ENCODE measurements around the gene WIPI1. TPM values are rescaled to one million over a fixed set of nuclear protein-coding genes. Genes with fewer than 3 reads are reported as not detected.
"Not testable (repeated sequence)": the region's sequence is repeated elsewhere in the genome, so short reads cannot be mapped to it uniquely, and the experiment has no call there.

The WIPI1 gene
- total RNA-seq, 1 donor from 2014 or later: 37.6 TPM

DNA sequence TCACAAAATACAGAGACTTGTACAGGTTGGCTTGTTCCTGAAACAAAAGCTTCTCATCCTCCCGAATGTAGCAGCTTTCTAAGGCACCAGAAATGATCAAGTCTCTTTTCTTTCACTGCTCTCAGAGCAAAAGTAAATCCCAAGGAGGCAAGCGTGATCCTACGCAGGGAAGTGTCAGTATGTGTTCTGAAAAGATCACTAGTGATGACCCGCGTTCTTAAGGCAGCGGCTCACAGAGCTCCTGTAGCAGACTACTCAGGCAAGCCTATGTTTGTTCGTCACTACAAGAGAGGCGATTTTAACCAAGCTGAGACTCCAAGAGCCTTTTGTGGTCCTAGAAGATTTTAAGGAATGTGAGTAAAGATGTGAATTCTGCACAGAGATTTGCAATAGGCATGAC lies 34.5 kb downstream of the WIPI1 start:
- Histone ChIP-seq H3K27ac (ENCODE audit: low read depth, low read length) (no peak overlapping the region), H3K36me3 (ENCODE audit: control insufficient read depth in 3 of 3, insufficient read depth in 3 of 3, low read length in 3 of 3) (peaks cover 64 to 75% (median 67%) of the 10 kb centered on the region in 3 donors), H3K4me3 (ENCODE audit: low read length in 3 of 3) (no peak overlapping the region), H3K27me3 (ENCODE audit: control insufficient read depth in 3 of 3, insufficient read depth in 3 of 3, low read length in 3 of 3) (no peaks in the 10 kb centered on the region), H3K4me1 (ENCODE audit: control insufficient read depth in 3 of 3, insufficient read depth in 3 of 3, low read length in 3 of 3) (no peaks in the 10 kb centered on the region), H3K9me3 (ENCODE audit: control insufficient read depth in 3 of 3, low read length in 3 of 3) (no peaks in the 10 kb centered on the region), H3K9ac (ENCODE audit: low read depth in 1 of 3, low read length in 3 of 3) (no peak overlapping the region)

DNA sequence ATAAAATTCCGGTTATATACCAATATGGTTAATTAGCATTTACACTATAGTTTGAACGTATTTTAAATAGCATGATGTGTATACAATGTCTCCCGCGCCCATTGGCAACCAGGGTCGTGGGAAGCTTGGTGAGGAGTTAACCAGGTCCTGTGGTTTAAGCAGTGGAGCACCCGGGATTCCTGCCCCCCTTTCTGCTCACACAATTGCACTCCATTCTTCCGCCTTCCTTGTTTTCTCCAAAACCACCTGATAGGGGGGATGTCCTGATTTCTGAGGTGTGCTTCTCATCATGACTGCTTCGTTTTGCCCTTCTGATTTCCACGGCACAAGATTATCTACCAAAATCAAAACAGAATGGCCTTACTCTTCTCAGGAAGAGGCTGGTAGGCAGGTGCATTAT lies 35.8 kb downstream of the WIPI1 start:
- Histone ChIP-seq H3K36me3 (ENCODE audit: control insufficient read depth in 3 of 3, insufficient read depth in 3 of 3, low read length in 3 of 3) (peaks cover 51 to 63% (median 56%) of the 10 kb centered on the region in 3 donors), H3K4me3 (ENCODE audit: low read length in 3 of 3) (no peak overlapping the region)

DNA sequence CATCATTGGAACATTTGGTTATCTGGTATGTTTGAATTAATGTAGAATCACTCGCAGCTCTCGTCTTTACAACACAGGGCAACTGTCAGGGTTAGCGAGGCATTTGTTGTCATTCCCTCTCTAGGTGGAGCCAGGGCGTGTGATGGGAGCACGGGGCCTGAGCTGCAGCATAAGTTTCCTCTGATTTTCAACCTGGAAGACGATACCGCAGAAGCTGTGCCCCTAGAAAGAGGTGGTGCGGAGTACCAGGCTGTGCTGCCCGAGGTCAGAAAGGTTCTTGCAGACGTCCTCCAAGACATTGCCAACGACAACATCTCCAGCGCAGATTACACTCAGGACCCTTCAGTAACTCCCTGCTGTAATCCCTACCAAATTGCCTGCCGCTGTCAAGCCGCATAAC lies 37.2 kb downstream of the WIPI1 start:
- Histone ChIP-seq H3K27me3 (ENCODE audit: control insufficient read depth in 3 of 3, insufficient read depth in 3 of 3, low read length in 3 of 3) (no peaks in the 10 kb centered on the region), H3K4me1 (ENCODE audit: control insufficient read depth in 3 of 3, insufficient read depth in 3 of 3, low read length in 3 of 3) (no peaks in the 10 kb centered on the region), H3K36me3 (ENCODE audit: control insufficient read depth in 3 of 3, insufficient read depth in 3 of 3, low read length in 3 of 3) (peaks cover 40 to 49% (median 45%) of the 10 kb centered on the region in 3 donors), H3K9ac (ENCODE audit: low read depth in 1 of 3, low read length in 3 of 3) (no peak overlapping the region), H3K4me3 (ENCODE audit: low read length in 3 of 3) (no peak overlapping the region), H3K27ac (ENCODE audit: low read depth, low read length) (no peak overlapping the region), H3K9me3 (ENCODE audit: control insufficient read depth in 3 of 3, low read length in 3 of 3) (no peaks in the 10 kb centered on the region)

More for the DNA sequence above, 35.8 kb downstream of the WIPI1 start:
- Histone ChIP-seq H3K4me1 (ENCODE audit: control insufficient read depth in 3 of 3, insufficient read depth in 3 of 3, low read length in 3 of 3) (no peaks in the 10 kb centered on the region), H3K27me3 (ENCODE audit: control insufficient read depth in 3 of 3, insufficient read depth in 3 of 3, low read length in 3 of 3) (no peaks in the 10 kb centered on the region), H3K9me3 (ENCODE audit: control insufficient read depth in 3 of 3, low read length in 3 of 3) (no peaks in the 10 kb centered on the region), H3K9ac (ENCODE audit: low read depth in 1 of 3, low read length in 3 of 3) (no peak overlapping the region), H3K27ac (ENCODE audit: low read depth, low read length) (no peak overlapping the region)

DNA sequence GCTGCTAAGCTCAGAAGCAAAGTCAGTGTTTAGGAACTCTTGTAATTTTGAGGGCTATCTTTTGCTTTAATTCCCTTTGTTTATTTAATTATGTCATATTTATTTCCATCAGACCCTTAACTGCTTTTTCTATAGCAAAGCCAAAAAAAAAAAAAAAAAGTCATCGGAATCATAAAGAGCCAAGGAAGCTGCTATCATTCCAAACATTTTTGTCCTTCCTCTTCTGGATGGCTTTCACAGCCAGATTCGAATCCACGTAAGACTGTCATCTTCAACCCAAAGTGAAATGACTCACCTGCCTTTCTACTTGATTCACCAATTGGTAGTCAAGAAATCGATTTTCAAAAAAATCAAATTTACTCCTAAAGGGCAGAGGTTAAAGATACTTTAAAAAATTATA lies 38.4 kb downstream of the WIPI1 start:
- Histone ChIP-seq H3K27ac (ENCODE audit: low read depth, low read length) (no peak overlapping the region), H3K36me3 (ENCODE audit: control insufficient read depth in 3 of 3, insufficient read depth in 3 of 3, low read length in 3 of 3) (peaks cover 31 to 41% (median 35%) of the 10 kb centered on the region in 3 donors), H3K9me3 (ENCODE audit: control insufficient read depth in 3 of 3, low read length in 3 of 3) (no peaks in the 10 kb centered on the region), H3K9ac (ENCODE audit: low read depth in 1 of 3, low read length in 3 of 3) (no peak overlapping the region), H3K27me3 (ENCODE audit: control insufficient read depth in 3 of 3, insufficient read depth in 3 of 3, low read length in 3 of 3) (no peaks in the 10 kb centered on the region), H3K4me1 (ENCODE audit: control insufficient read depth in 3 of 3, insufficient read depth in 3 of 3, low read length in 3 of 3) (no peaks in the 10 kb centered on the region), H3K4me3 (ENCODE audit: low read length in 3 of 3) (no peak overlapping the region)

DNA sequence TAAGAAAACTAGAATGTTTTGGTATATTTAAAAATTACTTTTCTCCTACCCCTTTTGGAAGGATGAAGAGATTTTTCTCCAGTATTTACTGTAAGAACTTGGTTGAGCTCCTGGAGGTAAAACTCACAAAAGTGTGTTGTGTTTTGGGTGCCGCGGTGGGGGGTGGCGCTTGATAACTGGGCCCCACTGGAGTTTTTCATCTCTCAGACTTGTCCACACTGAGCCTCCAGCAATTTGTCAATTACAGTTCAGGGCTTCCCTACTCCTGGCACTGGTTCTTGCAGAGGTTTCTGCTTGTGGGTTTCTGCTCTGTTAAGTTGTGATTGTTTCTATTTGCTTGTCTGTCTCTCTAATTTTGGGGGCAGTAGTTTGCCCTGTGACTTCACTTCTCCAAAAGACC lies 40.0 kb downstream of the WIPI1 start:
- Histone ChIP-seq H3K4me1 (ENCODE audit: control insufficient read depth in 3 of 3, insufficient read depth in 3 of 3, low read length in 3 of 3) (no peaks in the 10 kb centered on the region), H3K4me3 (ENCODE audit: low read length in 3 of 3) (no peak overlapping the region), H3K27me3 (ENCODE audit: control insufficient read depth in 3 of 3, insufficient read depth in 3 of 3, low read length in 3 of 3) (no peaks in the 10 kb centered on the region), H3K27ac (ENCODE audit: low read depth, low read length) (no peak overlapping the region), H3K36me3 (ENCODE audit: control insufficient read depth in 3 of 3, insufficient read depth in 3 of 3, low read length in 3 of 3) (peaks cover 19 to 26% (median 24%) of the 10 kb centered on the region in 3 donors), H3K9me3 (ENCODE audit: control insufficient read depth in 3 of 3, low read length in 3 of 3) (no peaks in the 10 kb centered on the region), H3K9ac (ENCODE audit: low read depth in 1 of 3, low read length in 3 of 3) (no peak overlapping the region)

DNA sequence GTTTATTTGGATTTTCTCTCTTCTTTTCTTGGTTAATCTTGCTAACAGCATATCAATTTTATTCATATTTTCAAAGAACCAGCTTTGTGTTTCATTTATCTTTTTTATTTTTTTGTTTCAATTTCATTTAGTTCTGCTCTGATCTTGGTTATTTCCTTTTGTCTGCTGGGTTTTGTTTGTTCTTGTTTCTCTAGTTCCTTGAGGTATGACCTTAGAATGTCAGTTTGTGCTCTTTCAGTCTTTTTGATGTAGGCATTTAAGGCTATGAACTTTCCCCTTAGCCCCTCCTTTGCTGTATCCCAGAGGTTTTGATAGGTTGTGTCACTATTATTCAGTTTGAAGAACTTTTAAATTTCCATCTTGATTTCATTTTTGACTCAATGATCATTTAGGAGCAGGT lies 42.4 kb downstream of the WIPI1 start:
- H3K4me1 ChIP-seq (ENCODE audit: control insufficient read depth in 3 of 3, insufficient read depth in 3 of 3, low read length in 3 of 3); H3K4me3 ChIP-seq (ENCODE audit: low read length in 3 of 3); H3K27me3 ChIP-seq (ENCODE audit: control insufficient read depth in 3 of 3, insufficient read depth in 3 of 3, low read length in 3 of 3); H3K9me3 ChIP-seq (ENCODE audit: control insufficient read depth in 3 of 3, low read length in 3 of 3); H3K36me3 ChIP-seq (ENCODE audit: control insufficient read depth in 3 of 3, insufficient read depth in 3 of 3, low read length in 3 of 3); H3K27ac ChIP-seq (ENCODE audit: low read depth, low read length); H3K9ac ChIP-seq (ENCODE audit: low read depth in 1 of 3, low read length in 3 of 3): not testable (repeated sequence)

DNA sequence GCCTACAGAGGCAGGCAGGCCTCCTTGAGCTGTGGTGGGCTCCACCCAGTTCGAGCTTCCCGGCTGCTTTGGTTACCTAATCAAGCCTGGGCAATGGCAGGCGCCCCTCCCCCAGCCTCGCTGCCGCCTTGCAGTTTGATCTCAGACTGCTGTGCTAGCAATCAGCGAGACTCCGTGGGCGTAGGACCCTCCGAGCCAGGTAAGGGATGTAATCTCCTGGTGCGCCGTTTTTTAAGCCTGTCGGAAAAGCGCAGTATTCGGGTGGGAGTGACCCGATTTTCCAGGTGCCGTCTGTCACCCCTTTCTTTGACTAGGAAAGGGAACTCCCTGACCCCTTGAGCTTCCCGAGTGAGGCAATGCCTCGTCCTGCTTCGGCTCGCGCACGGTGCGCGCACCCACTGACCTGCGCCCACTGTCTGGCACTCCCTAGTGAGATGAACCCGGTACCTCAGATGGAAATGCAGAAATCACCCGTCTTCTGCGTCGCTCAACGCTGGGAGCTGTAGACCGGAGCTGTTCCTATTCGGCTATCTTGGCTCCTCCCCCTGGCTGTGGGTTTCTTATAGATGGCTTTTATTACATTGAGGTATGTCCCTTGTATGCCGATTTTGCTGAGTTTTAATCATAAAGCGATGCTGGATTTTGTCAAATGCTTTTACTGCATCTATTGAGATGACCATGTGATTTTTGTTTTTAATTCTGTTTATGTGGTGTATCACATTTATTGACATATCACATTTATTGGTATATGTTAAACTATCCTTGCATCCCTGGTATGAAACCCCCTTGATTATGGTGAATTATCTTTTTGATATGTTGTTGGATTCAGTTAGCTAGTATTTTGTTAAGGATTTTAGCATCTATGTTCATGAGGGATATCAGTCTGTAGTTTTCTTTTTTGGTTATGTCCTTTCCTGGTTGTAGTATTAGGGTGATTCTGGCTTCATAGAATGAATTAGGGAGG lies 43.4 kb downstream of the WIPI1 start:
- not testable (repeated sequence) for H3K36me3 ChIP-seq (ENCODE audit: control insufficient read depth in 3 of 3, insufficient read depth in 3 of 3, low read length in 3 of 3); H3K4me1 ChIP-seq (ENCODE audit: control insufficient read depth in 3 of 3, insufficient read depth in 3 of 3, low read length in 3 of 3); H3K9me3 ChIP-seq (ENCODE audit: control insufficient read depth in 3 of 3, low read length in 3 of 3); H3K27ac ChIP-seq (ENCODE audit: low read depth, low read length); H3K27me3 ChIP-seq (ENCODE audit: control insufficient read depth in 3 of 3, insufficient read depth in 3 of 3, low read length in 3 of 3)
- Histone ChIP-seq H3K4me3 (ENCODE audit: low read length in 3 of 3) (peak overlapping the region in 1 of 3 donors; percentile 29), H3K9ac (ENCODE audit: low read depth in 1 of 3, low read length in 3 of 3) (peak overlapping the region in 1 of 3 donors; percentile 41)

DNA sequence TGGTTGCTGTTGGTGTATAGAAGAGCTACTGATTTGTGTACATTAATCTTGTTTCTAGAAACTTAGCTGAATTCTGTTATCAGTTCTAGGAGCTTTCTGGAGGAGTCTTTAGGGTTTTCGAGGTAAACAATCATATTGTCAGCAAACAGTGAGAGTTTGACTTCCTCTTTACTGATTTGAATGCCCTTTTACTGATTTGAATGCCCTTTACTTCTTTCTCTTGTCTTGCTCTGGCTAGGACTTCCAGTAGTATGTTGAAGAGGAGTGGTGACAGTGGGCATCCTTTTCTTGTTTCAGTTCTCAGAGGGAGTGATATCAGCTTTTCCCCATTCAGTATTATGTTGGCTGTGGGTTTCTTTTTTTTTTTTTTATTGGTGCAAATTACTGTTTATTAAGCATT lies 49.6 kb downstream of the WIPI1 start:
- H3K9me3 ChIP-seq (ENCODE audit: control insufficient read depth in 3 of 3, low read length in 3 of 3); H3K27ac ChIP-seq (ENCODE audit: low read depth, low read length); H3K36me3 ChIP-seq (ENCODE audit: control insufficient read depth in 3 of 3, insufficient read depth in 3 of 3, low read length in 3 of 3); H3K4me1 ChIP-seq (ENCODE audit: control insufficient read depth in 3 of 3, insufficient read depth in 3 of 3, low read length in 3 of 3); H3K4me3 ChIP-seq (ENCODE audit: low read length in 3 of 3); H3K9ac ChIP-seq (ENCODE audit: low read depth in 1 of 3, low read length in 3 of 3); H3K27me3 ChIP-seq (ENCODE audit: control insufficient read depth in 3 of 3, insufficient read depth in 3 of 3, low read length in 3 of 3): not testable (repeated sequence)

DNA sequence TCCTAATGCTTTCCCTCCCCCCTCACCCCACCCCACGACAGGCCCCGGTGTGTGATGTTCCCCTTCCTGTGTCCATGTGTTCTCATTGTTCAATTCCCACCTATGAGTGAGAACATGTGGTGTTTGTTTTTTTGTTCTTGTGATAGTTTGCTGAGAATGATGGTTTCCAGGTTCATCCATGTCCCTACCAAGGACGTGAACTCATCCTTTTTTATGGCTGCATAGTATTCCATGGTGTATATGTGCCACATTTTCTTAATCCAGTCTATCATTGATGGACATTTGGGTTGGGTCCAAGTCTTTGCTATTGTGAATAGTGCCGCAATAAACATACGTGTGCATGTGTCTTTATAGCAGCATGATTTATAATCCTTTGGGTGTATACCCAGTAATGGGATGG lies 53.5 kb downstream of the WIPI1 start:
- not testable (repeated sequence) for H3K9me3 ChIP-seq (ENCODE audit: control insufficient read depth in 3 of 3, low read length in 3 of 3); H3K4me1 ChIP-seq (ENCODE audit: control insufficient read depth in 3 of 3, insufficient read depth in 3 of 3, low read length in 3 of 3); H3K4me3 ChIP-seq (ENCODE audit: low read length in 3 of 3); H3K27ac ChIP-seq (ENCODE audit: low read depth, low read length); H3K36me3 ChIP-seq (ENCODE audit: control insufficient read depth in 3 of 3, insufficient read depth in 3 of 3, low read length in 3 of 3); H3K27me3 ChIP-seq (ENCODE audit: control insufficient read depth in 3 of 3, insufficient read depth in 3 of 3, low read length in 3 of 3); H3K9ac ChIP-seq (ENCODE audit: low read depth in 1 of 3, low read length in 3 of 3)

DNA sequence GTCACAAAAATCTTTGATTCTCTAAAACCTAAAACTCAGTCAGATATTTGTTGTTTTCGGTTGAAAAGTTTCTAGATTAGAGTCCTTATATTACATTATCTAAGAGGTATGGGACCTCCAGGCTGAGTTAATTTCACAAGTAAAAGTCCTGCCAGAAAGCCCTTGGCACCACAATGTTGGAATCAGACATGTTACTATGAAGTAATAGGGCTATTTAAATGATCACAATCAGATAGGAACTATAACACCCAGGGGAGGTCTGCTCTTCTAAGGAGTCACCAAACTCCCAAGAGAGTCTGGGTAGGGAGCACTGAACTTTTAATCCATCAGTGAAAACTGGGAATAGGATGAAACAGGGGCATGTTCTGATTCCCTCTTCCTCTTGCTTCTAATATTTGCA lies 54.2 kb downstream of the WIPI1 start:
- Histone ChIP-seq H3K9ac (ENCODE audit: low read depth in 1 of 3, low read length in 3 of 3) (no peak overlapping the region), H3K4me1 (ENCODE audit: control insufficient read depth in 3 of 3, insufficient read depth in 3 of 3, low read length in 3 of 3) (peaks cover 7 to 13% (median 7%) of the 10 kb centered on the region in 3 donors), H3K4me3 (ENCODE audit: low read length in 3 of 3) (no peak overlapping the region), H3K27ac (ENCODE audit: low read depth, low read length) (no peak overlapping the region), H3K27me3 (ENCODE audit: control insufficient read depth in 3 of 3, insufficient read depth in 3 of 3, low read length in 3 of 3) (no peaks in the 10 kb centered on the region), H3K9me3 (ENCODE audit: control insufficient read depth in 3 of 3, low read length in 3 of 3) (no peaks in the 10 kb centered on the region), H3K36me3 (ENCODE audit: control insufficient read depth in 3 of 3, insufficient read depth in 3 of 3, low read length in 3 of 3) (no peaks in the 10 kb centered on the region)
